HepG2 (cell line): ENCODE data around the gene GDF7. TPM values are rescaled to one million over a fixed set of nuclear protein-coding genes. Genes with fewer than 3 reads are reported as not detected.
A peak's percentile ranks its signal among the peaks of the same experiment; 100 is the strongest.

ENCODE experiments used
- CEBPG ChIP-seq: IDR thresholded peaks from 2 replicates; pipeline ENCODE4 v1.6.1; 2016
- CENPT ChIP-seq: sonication (generic); formaldehyde crosslinking; IDR thresholded peaks from 2 replicates; pipeline ENCODE4 v1.8.0; 2022; ENCODE audit warnings: low read depth, mild to moderate bottlenecking, moderate library complexity, missing genetic modification reagents
- FOXO4 ChIP-seq: sonication (generic); formaldehyde crosslinking; conservative IDR thresholded peaks from 2 replicates; pipeline ENCODE4 v1.8.1; 2023; ENCODE audit warnings: missing genetic modification reagents
- GABPB1 ChIP-seq: IDR thresholded peaks from 2 replicates; pipeline ENCODE4 v1.6.1; 2016; ENCODE audit warnings: mild to moderate bottlenecking, missing genetic modification reagents, moderate library complexity, missing compliant biosample characterization
- HMG20B ChIP-seq: conservative IDR thresholded peaks from 2 replicates; pipeline ENCODE4 v1.6.1; 2016; ENCODE audit warnings: missing genetic modification reagents, missing compliant biosample characterization
- HNF1B ChIP-seq: sonication (generic); formaldehyde crosslinking; IDR thresholded peaks from 2 replicates; pipeline ENCODE4 v1.5.1; 2020; ENCODE audit warnings: mild to moderate bottlenecking, moderate library complexity, missing genetic modification reagents
- HNF4A ChIP-seq: sonication (generic); formaldehyde crosslinking; IDR thresholded peaks from 2 replicates; pipeline ENCODE4 v1.4.0; 2020; ENCODE audit warnings: missing genetic modification reagents
- HNRNPL ChIP-seq: fragments of 200-400 bp; formaldehyde crosslinking; IDR thresholded peaks from 2 replicates; pipeline ENCODE4 v1.6.1; 2017; ENCODE audit warnings: mild to moderate bottlenecking, low read depth, low read length
- KDM5A ChIP-seq: fragments of 200-600 bp; sonication (generic); IDR thresholded peaks from 2 replicates; pipeline ENCODE4 v1.7.0; 2018; ENCODE audit warnings: antibody characterized with exemption, mild to moderate bottlenecking, low read length, borderline replicate concordance
- KLF13 ChIP-seq: sonication (generic); formaldehyde crosslinking; IDR thresholded peaks from 2 replicates; pipeline ENCODE4 v1.4.0; 2020; ENCODE audit warnings: mild to moderate bottlenecking, missing genetic modification reagents
- KLF6 ChIP-seq: IDR thresholded peaks from 2 replicates; pipeline ENCODE4 v1.8.0; 2016; ENCODE audit warnings: missing biosample characterization, missing genetic modification reagents
- KLF9 ChIP-seq: IDR thresholded peaks from 2 replicates; pipeline ENCODE4 v1.6.1; 2016; ENCODE audit warnings: low read depth
- SP2 ChIP-seq: sonication (generic); formaldehyde crosslinking; IDR thresholded peaks from 2 replicates; pipeline ENCODE4 v1.5.1; 2020; ENCODE audit warnings: mild to moderate bottlenecking, missing genetic modification reagents
- SPEN ChIP-seq: sonication (generic); formaldehyde crosslinking; IDR thresholded peaks from 2 replicates; pipeline ENCODE4 v1.5.1; 2020; ENCODE audit warnings: low read depth, mild to moderate bottlenecking, missing genetic modification reagents
- UBTF ChIP-seq: sonication (generic); formaldehyde crosslinking; IDR thresholded peaks from 2 replicates; pipeline ENCODE4 v1.4.0; 2020; ENCODE audit warnings: mild to moderate bottlenecking, missing genetic modification reagents
- ZBTB34 ChIP-seq: sonication (generic); formaldehyde crosslinking; IDR thresholded peaks from 2 replicates; pipeline ENCODE4 v1.8.0; 2022; ENCODE audit warnings: mild to moderate bottlenecking, missing genetic modification reagents
- ZNF292 ChIP-seq: sonication (generic); formaldehyde crosslinking; IDR thresholded peaks from 2 replicates; pipeline ENCODE4 v1.8.1; 2022; ENCODE audit warnings: mild to moderate bottlenecking, low read depth, missing genetic modification reagents, borderline replicate concordance
- ZNF350 ChIP-seq: sonication (generic); formaldehyde crosslinking; IDR thresholded peaks from 2 replicates; pipeline ENCODE4 v1.4.0; 2020; ENCODE audit warnings: mild to moderate bottlenecking, low read depth, missing genetic modification reagents, borderline replicate concordance
- ZNF660 ChIP-seq: sonication (generic); formaldehyde crosslinking; IDR thresholded peaks from 2 replicates; pipeline ENCODE4 v1.5.1; 2020; ENCODE audit warnings: mild to moderate bottlenecking, low read depth, missing genetic modification reagents, borderline replicate concordance
- ZNF7 ChIP-seq: IDR thresholded peaks from 2 replicates; pipeline ENCODE4 v1.6.1; 2016; ENCODE audit warnings: missing biosample characterization, missing genetic modification reagents
- ZNF792 ChIP-seq: IDR thresholded peaks from 2 replicates; pipeline ENCODE4 v1.6.1; 2016
- ZSCAN20 ChIP-seq: sonication (generic); formaldehyde crosslinking; IDR thresholded peaks from 2 replicates; pipeline ENCODE4 v1.4.0; 2020; ENCODE audit warnings: missing genetic modification reagents, mild to moderate bottlenecking, borderline replicate concordance
- polyA plus RNA-seq, 8 experiments: library from polyadenylated mRNA; depleted of rRNA in 3 of 8; stranded (reverse) in 7 of 8; unstranded in 1 of 8; fragments of >200 nt; fragmentation: Illumina TruSeq in 4 of 8; extraction: Trizol in 4 of 8; gene quantifications; 2 replicates each; pipeline versions ENCODE4 v1.2.1 to v1.2.3, GENCODE V29; 2011 to 2016; ENCODE audit warnings: low read depth in 4 of 8, missing spikeins in 1 of 8, mixed read lengths in 1 of 8; ENCODE audit not compliant: insufficient read depth in 1 of 8
- total RNA-seq, 5 experiments: library from RNA; depleted of rRNA; stranded (reverse); fragments of >200 nt; fragmentation: Illumina TruSeq; extraction: Trizol; gene quantifications; 2 replicates each; pipeline ENCODE4 v1.2.3, GENCODE V29; 2016; ENCODE audit warnings: low read depth in 1 of 5

GDF7 gene
- total and polyA plus RNA-seq, 2 of the 13 experiments (the other 11 are each of a cell fraction or from before 2014, with no cell fraction given), result 1.6 to 15.0 TPM

GRCh38 chr2:20617892-20618467 lies 49.0 kb upstream of the GDF7 start (continued):
- TF ChIP-seq ZBTB34 (CRISPR knock-in tag) (no peak), HNRNPL (peak; percentile 93), SP2 (CRISPR knock-in tag) (no peak), KDM5A (no peak), ZNF7 (no peak), HMG20B (no peak), ZNF660 (CRISPR knock-in tag) (no peak), ZNF792 (CRISPR knock-in tag) (no peak), GABPB1 (CRISPR knock-in tag) (peak; percentile 58), KLF9 (CRISPR knock-in tag) (no peak), ZNF350 (no peak), CENPT (no peak), HNF4A (peak; percentile 57), HNF1B (CRISPR knock-in tag) (peak; percentile 20; the same call in 1 of the 2 replicates), ZNF292 (CRISPR knock-in tag) (0 out of 2 replicates have a peak, but pooled peaks have one; percentile 43), CEBPG (peak; percentile 10; the same call in 1 of the 2 replicates), ZSCAN20 (CRISPR knock-in tag) (no peak), FOXO4 (CRISPR knock-in tag) (no peak), SPEN (CRISPR knock-in tag) (peak; percentile 80), UBTF (peak; percentile 69), KLF13 (CRISPR knock-in tag) (no peak), KLF6 (CRISPR knock-in tag) (no peak)
